CD14-positive monocyte (primary cell): Measurements from ENCODE around the gene HMOX2. TPM values are rescaled to one million over a fixed set of nuclear protein-coding genes. Genes with fewer than 3 reads are reported as not detected.

Source experiments
- DNase-seq, 3 donors: peaks; one replicate each; pipeline ENCODE4 v3.0.0-alpha.2; 2011 to 2022
- H2AFZ ChIP-seq: 2 replicates; pipeline ENCODE4 v1.6.0; 2012; ENCODE audit warnings: mild to moderate bottlenecking, low read depth, low read length, inconsistent platforms; ENCODE audit not compliant: insufficient read depth, poor library complexity, severe bottlenecking
- H3K27ac ChIP-seq, 2 donors: 1 replicate in 1 of 2; 2 replicates in 1 of 2; pipeline ENCODE4 v1.5.1; 2012 to 2013; ENCODE audit warnings: low read length in 2 of 2, control low read depth in 1 of 2, inconsistent platforms in 1 of 2, low read depth in 1 of 2, mild to moderate bottlenecking in 1 of 2
- H3K27me3 ChIP-seq, 2 donors: one replicate each; pipeline versions ENCODE4 v1.6.0 to v1.6.1; 2011 to 2013; ENCODE audit warnings: low read length in 2 of 2; ENCODE audit not compliant: control insufficient read depth in 2 of 2, insufficient read depth in 2 of 2
- H3K36me3 ChIP-seq, 2 donors: replicated peaks in 1 of 2; 1 replicate in 1 of 2; 2 replicates in 1 of 2; pipeline versions ENCODE4 v1.5.1 to v1.6.1; 2012 to 2013; ENCODE audit warnings: low read length in 2 of 2, control low read depth in 1 of 2, inconsistent platforms in 1 of 2, mild to moderate bottlenecking in 1 of 2; ENCODE audit not compliant: insufficient read depth in 2 of 2, control insufficient read depth in 1 of 2
- H3K4me1 ChIP-seq, 2 donors: 1 replicate in 1 of 2; 2 replicates in 1 of 2; pipeline versions ENCODE4 v1.5.1 to v1.6.1; 2012 to 2013; ENCODE audit warnings: low read length in 2 of 2, control low read depth in 1 of 2, inconsistent platforms in 1 of 2, mild to moderate bottlenecking in 1 of 2, moderate library complexity in 1 of 2; ENCODE audit not compliant: insufficient read depth in 2 of 2, control insufficient read depth in 1 of 2
- H3K4me2 ChIP-seq: replicated peaks from 2 replicates; pipeline ENCODE3; 2012; ENCODE audit warnings: low read length, moderate library complexity, mild to moderate bottlenecking; ENCODE audit not compliant: poor library complexity, severe bottlenecking; ENCODE audit errors: extremely low read depth
- H3K4me3 ChIP-seq, 3 experiments: fragments of 200-600 bp in 1 of 3; sonication (generic) in 1 of 3; replicated peaks in 1 of 3; 1 replicate in 2 of 3; 2 replicates in 1 of 3; pipeline ENCODE4 v1.5.1; 2011 to 2013; ENCODE audit warnings: low read length in 3 of 3, mild to moderate bottlenecking in 3 of 3, control low read depth in 2 of 3, low read depth in 2 of 3, inconsistent platforms in 1 of 3, moderate library complexity in 1 of 3
- H3K79me2 ChIP-seq: 2 replicates; pipeline ENCODE4 v1.6.0; 2012; ENCODE audit warnings: mild to moderate bottlenecking, control low read depth, inconsistent platforms, low read length, moderate library complexity; ENCODE audit not compliant: insufficient read depth
- H3K9ac ChIP-seq: 2 replicates; pipeline ENCODE4 v1.6.0; 2017; ENCODE audit warnings: low read length, mild to moderate bottlenecking; ENCODE audit not compliant: insufficient read depth, poor library complexity, severe bottlenecking
- H3K9me3 ChIP-seq, 2 donors: replicated peaks in 1 of 2; 1 replicate in 1 of 2; 2 replicates in 1 of 2; pipeline versions ENCODE4 v1.5.1 to v1.6.1; 2012 to 2013; ENCODE audit warnings: low read length in 2 of 2, control low read depth in 1 of 2; ENCODE audit not compliant: control insufficient read depth in 1 of 2, insufficient read depth in 1 of 2
- H4K20me1 ChIP-seq: 2 replicates; pipeline ENCODE4 v1.6.0; 2012; ENCODE audit warnings: mild to moderate bottlenecking, low read length, control low read depth, moderate library complexity; ENCODE audit not compliant: insufficient read depth
- H3K27ac Mint-ChIP-seq, 7 donors: one replicate each; pipeline ENCODE4 v1.8.0; 2020; ENCODE audit warnings: mild to moderate bottlenecking in 7 of 7, mixed read lengths in 7 of 7, moderate library complexity in 6 of 7, inconsistent platforms in 2 of 7
- H3K27me3 Mint-ChIP-seq, 3 donors: one replicate each; pipeline ENCODE4 v1.8.0; 2021 to 2022; ENCODE audit warnings: low read depth in 3 of 3, mild to moderate bottlenecking in 3 of 3, mixed read lengths in 3 of 3, moderate library complexity in 3 of 3, inconsistent platforms in 1 of 3
- H3K36me3 Mint-ChIP-seq, 2 donors: one replicate each; pipeline ENCODE4 v1.8.0; 2020; ENCODE audit warnings: mixed read lengths in 2 of 2, inconsistent platforms in 1 of 2, mild to moderate bottlenecking in 1 of 2
- H3K4me1 Mint-ChIP-seq: one replicate; pipeline ENCODE4 v1.8.0; 2020; ENCODE audit warnings: mild to moderate bottlenecking, mixed read lengths
- H3K4me3 Mint-ChIP-seq, 2 donors: one replicate each; pipeline ENCODE4 v1.8.0; 2020; ENCODE audit warnings: mild to moderate bottlenecking in 2 of 2, mixed read lengths in 2 of 2, moderate library complexity in 1 of 2
- H3K9me3 Mint-ChIP-seq, 7 donors: one replicate each; pipeline ENCODE4 v1.8.0; 2020 to 2022; ENCODE audit warnings: mixed read lengths in 7 of 7, mild to moderate bottlenecking in 6 of 7, moderate library complexity in 6 of 7, inconsistent platforms in 2 of 7
- WGBS: methylation state at CpG from one replicate; pipeline ENCODE4 v1.1.5; 2013; ENCODE audit warnings: missing lambda C conversion rate; ENCODE audit not compliant: insufficient coverage; 5-methylcytosine and 5-hydroxymethylcytosine counted together
- intact Hi-C, 2 donors: fragments of 100-400 bp; cut with micrococcal nuclease; formaldehyde crosslinking; loops; one replicate each; pipeline versions ENCODE4 v1.15.0 to v1.15.1; 2023
- polyA plus RNA-seq, 3 donors: library from polyadenylated mRNA; depleted of rRNA in 1 of 3; unstranded in 2 of 3; stranded (reverse) in 1 of 3; fragments of 300-500 nt in 2 of 3; fragments of >200 nt in 1 of 3; fragmentation: Illumina TruSeq in 2 of 3; gene quantifications; 1 replicate in 2 of 3; 2 replicates in 1 of 3; pipeline ENCODE4 v1.2.3, GENCODE V29; 2012 to 2021
- TF ChIP-seq, protein P1 (sequence below): fragments of 200-600 bp; IDR thresholded peaks from one replicate; pipeline ENCODE4 v1.8.0; 2022; ENCODE audit warnings: antibody characterized with exemption, mild to moderate bottlenecking

HMOX2 gene
- polyA plus RNA-seq, 3 donors = 21.7 to 33.2 (median 25.0) TPM

DNA sequence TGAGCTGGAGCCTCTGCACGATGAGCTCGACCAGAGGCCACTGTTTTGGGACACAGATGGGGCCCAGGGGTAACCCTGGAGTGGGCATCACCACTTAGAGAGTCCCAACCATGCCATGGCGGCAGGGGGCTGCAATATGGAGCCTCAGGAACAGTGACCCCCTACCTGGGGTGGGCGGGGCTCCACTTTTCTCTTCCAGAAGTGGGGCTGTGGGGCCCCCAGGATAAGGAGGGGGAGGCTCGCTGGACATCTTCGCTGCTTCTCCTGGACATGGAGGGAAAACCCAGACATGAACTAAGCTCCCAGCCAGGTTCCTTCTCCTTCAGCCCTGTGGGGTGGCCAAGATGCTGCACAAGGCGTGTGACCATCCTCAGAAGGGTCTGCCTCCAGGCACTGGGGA, 37.7 kb downstream of the HMOX2 start:
- H3K4me1 Mint-ChIP-seq = peaks cover 70% of the 10 kb centered on the region
- Histone ChIP-seq H3K27ac (peak overlapping the region; percentile 65 to 86), H3K9ac (no peak overlapping the region), H3K9me3 (no peaks in the 10 kb centered on the region), H4K20me1 (no peaks in the 10 kb centered on the region), H3K27me3 (no peaks in the 10 kb centered on the region), H2AFZ (no peak overlapping the region), H3K79me2 (peaks cover 51% of the 10 kb centered on the region), H3K36me3 (peaks cover 26 to 31% of the 10 kb centered on the region in 2 donors), H3K4me3 (peak overlapping the region in 1 of 3 experiments; percentile 69), H3K4me2 (peak overlapping the region; percentile 81), H3K4me1 (peaks cover 74 to 77% of the 10 kb centered on the region in 2 donors)
- peak overlapping the region; percentile 72 to 96 (median 93) for H3K27ac Mint-ChIP-seq
- intact Hi-C loops = loop anchor here in 1 of 2 donors (10.0 kb wide), 1 partner anchor 101 kb away; the partner anchor contains the start of gene UBALD1
- peaks cover 30 to 36% of the 10 kb centered on the region in 2 donors for H3K36me3 Mint-ChIP-seq
- peak overlapping the region in 1 of 2 donors; percentile 42 for H3K4me3 Mint-ChIP-seq
- peaks cover 0 to 1% (median 0%) of the 10 kb centered on the region in 3 donors for H3K27me3 Mint-ChIP-seq
- no peak for DNase-seq
- WGBS = 90% methylated on average over 5 of the region's 7 CpGs
- H3K9me3 Mint-ChIP-seq = peaks cover 0 to 1% (median 0%) of the 10 kb centered on the region in 7 donors
- TF ChIP-seq, protein P1, sequence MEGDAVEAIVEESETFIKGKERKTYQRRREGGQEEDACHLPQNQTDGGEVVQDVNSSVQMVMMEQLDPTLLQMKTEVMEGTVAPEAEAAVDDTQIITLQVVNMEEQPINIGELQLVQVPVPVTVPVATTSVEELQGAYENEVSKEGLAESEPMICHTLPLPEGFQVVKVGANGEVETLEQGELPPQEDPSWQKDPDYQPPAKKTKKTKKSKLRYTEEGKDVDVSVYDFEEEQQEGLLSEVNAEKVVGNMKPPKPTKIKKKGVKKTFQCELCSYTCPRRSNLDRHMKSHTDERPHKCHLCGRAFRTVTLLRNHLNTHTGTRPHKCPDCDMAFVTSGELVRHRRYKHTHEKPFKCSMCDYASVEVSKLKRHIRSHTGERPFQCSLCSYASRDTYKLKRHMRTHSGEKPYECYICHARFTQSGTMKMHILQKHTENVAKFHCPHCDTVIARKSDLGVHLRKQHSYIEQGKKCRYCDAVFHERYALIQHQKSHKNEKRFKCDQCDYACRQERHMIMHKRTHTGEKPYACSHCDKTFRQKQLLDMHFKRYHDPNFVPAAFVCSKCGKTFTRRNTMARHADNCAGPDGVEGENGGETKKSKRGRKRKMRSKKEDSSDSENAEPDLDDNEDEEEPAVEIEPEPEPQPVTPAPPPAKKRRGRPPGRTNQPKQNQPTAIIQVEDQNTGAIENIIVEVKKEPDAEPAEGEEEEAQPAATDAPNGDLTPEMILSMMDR = no peak

DNA sequence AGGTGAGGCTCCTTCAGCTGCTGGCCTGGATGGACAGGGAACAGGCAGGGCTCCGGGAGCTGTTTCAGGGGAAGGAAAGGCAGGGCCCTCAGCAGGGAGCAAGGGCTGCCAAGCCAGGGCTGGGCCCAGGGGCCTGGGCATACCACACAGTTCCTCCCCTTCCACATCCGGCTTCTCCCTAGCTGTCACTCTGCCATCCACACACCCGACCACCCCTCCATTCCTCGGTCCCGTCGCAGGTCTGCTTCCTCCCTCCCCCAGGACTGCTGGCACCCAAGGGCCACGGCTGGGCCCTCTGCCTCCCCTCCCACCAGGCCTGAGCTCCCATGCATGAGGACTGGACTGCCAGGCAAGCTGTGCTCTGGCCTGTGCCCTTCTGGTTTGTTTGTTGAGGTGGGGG, 38.4 kb downstream of the HMOX2 start:
- 0% methylated on average over 6 of the region's 7 CpGs for WGBS
- H3K27me3 Mint-ChIP-seq = peaks cover 0 to 1% (median 0%) of the 10 kb centered on the region in 3 donors
- peak overlapping the region in 1 of 3 experiments; percentile 69 for H3K4me3 ChIP-seq
- H3K9me3 Mint-ChIP-seq = peaks cover 0 to 1% (median 0%) of the 10 kb centered on the region in 7 donors
- H4K20me1 ChIP-seq = no peaks in the 10 kb centered on the region
- H3K36me3 ChIP-seq = peaks cover 19 to 24% of the 10 kb centered on the region in 2 donors
- H3K27me3 ChIP-seq = no peaks in the 10 kb centered on the region
- peaks cover 79 to 83% of the 10 kb centered on the region in 2 donors for H3K4me1 ChIP-seq
- H3K4me3 Mint-ChIP-seq = peak overlapping the region; percentile 63 to 81
- peaks cover 23 to 30% of the 10 kb centered on the region in 2 donors for H3K36me3 Mint-ChIP-seq
- H3K9ac ChIP-seq = no peak overlapping the region
- H3K4me2 ChIP-seq = peak overlapping the region; percentile 81
- no peak for DNase-seq
- H3K27ac Mint-ChIP-seq = peak overlapping the region; percentile 89 to 96 (median 94)
- peaks cover 76% of the 10 kb centered on the region for H3K4me1 Mint-ChIP-seq
- H3K79me2 ChIP-seq = peaks cover 55% of the 10 kb centered on the region
- peak overlapping the region; percentile 25 for H2AFZ ChIP-seq
- TF ChIP-seq, protein P1 = no peak
- no peaks in the 10 kb centered on the region for H3K9me3 ChIP-seq
- intact Hi-C loops = loop anchor here in 1 of 2 donors (10.0 kb wide), 1 partner anchor 100 kb away; the partner anchor contains the start of gene UBALD1
- H3K27ac ChIP-seq = peak overlapping the region; percentile 65 to 86
